Right lobe of liver (tissue), 6 donors: ENCODE measurements around the gene SNX10. TPM values are rescaled to one million over a fixed set of nuclear protein-coding genes. Genes with fewer than 3 reads are reported as not detected.

Source experiments
- ATAC-seq, 4 donors: fragments of 200-7000 bp; cut with Tn5 transposase; one replicate each; pipeline ENCODE4 v1.9.1; 2020; ENCODE audit warnings: mild to moderate bottlenecking in 4 of 4, moderate library complexity in 4 of 4
- DNase-seq, 3 donors: peaks; one replicate each; pipeline ENCODE4 v3.0.0-alpha.2; 2020
- H3K27ac ChIP-seq, 3 donors: fragments of 200-600 bp; one replicate each; pipeline ENCODE4 v1.8.0; 2022
- H3K27me3 ChIP-seq, 2 donors: fragments of 200-600 bp; one replicate each; pipeline ENCODE4 v1.8.0; 2022
- H3K36me3 ChIP-seq, 4 donors: fragments of 200-600 bp; sonication (generic) in 1 of 4; one replicate each; pipeline versions ENCODE4 v1.5.1 to v1.8.0; 2017 to 2022; ENCODE audit warnings: control low read depth in 1 of 4
- H3K4me1 ChIP-seq, 4 donors: fragments of 200-600 bp; sonication (generic) in 1 of 4; one replicate each; pipeline versions ENCODE4 v1.5.1 to v1.8.0; 2017 to 2022; ENCODE audit warnings: control low read depth in 1 of 4
- H3K4me3 ChIP-seq, 3 donors: fragments of 200-600 bp; one replicate each; pipeline ENCODE4 v1.8.0; 2022
- H3K9me3 ChIP-seq, 4 donors: fragments of 200-600 bp; sonication (generic) in 1 of 4; one replicate each; pipeline versions ENCODE4 v1.5.1 to v1.8.0; 2017 to 2022; ENCODE audit warnings: control low read depth in 1 of 4
- CTCF ChIP-seq, 4 donors: fragments of 200-600 bp in 3 of 4; fragments of 450-650 bp in 1 of 4; IDR thresholded peaks; one replicate each; pipeline versions ENCODE4 v1.5.1 to v1.8.0; 2016 to 2022; ENCODE audit warnings: antibody characterized with exemption in 4 of 4, mild to moderate bottlenecking in 2 of 4
- POLR2A ChIP-seq: fragments of 450-650 bp; IDR thresholded peaks from one replicate; pipeline ENCODE4 v1.6.1; 2017; ENCODE audit warnings: antibody characterized with exemption, mild to moderate bottlenecking
- WGBS: methylation state at CpG from one replicate; pipeline ENCODE4 v1.1.6; 2018; ENCODE audit warnings: low coverage, low lambda C conversion rate; ENCODE audit not compliant: insufficient coverage; ENCODE audit errors: missing lambda C conversion rate; 5-methylcytosine and 5-hydroxymethylcytosine counted together
- intact Hi-C, 2 donors: fragments of 100-400 bp; cut with DNase I; formaldehyde crosslinking; loops; one replicate each; pipeline versions ENCODE4 v1.11.2 to v1.14.1; 2022
- total RNA-seq, 6 experiments: library from RNA; depleted of rRNA in 2 of 6; stranded (reverse); fragments of >200 nt in 2 of 6; fragmentation: NEBNext Ultra II Directional in 3 of 6; extraction: Animal tissue kit (Norgen Biotek cat#: 25700) in 3 of 6; gene quantifications; one replicate each; pipeline versions ENCODE4 v1.1.0 to v1.2.4, GENCODE V29; 2016 to 2023
- donor health status: DM: no; HTN: yes; CAD: no.
- donor health status: DM: no; HTN: no; CAD: no.
- donor health status: DM: no; HTN: no; CAD: no.
- donor health status: DM: no; HTN: yes; CAD: no.
- donor health status: DM: no; HTN: yes; CAD: no.

Gene SNX10
- total RNA-seq, 6 experiments from 2014 or later, result 10.1 to 59.0 (median 37.7) TPM

GRCh38 chr7:26406433-26406832, 114.8 kb downstream of the SNX10 start:
- ATAC-seq (no peak), DNase-seq (no peak)
- no peak overlapping the region for H3K27ac ChIP-seq
- 93% methylated on average over 2 of the region's 2 CpGs for WGBS
- no peaks in the 10 kb centered on the region for H3K9me3 ChIP-seq
- peaks cover 0 to 10% (median 0%) of the 10 kb centered on the region in 4 donors for H3K4me1 ChIP-seq
- no peaks in the 10 kb centered on the region for H3K27me3 ChIP-seq
- no peaks in the 10 kb centered on the region for H3K36me3 ChIP-seq
- H3K4me3 ChIP-seq, result no peak overlapping the region
- TF ChIP-seq CTCF (IDR thresholded peaks at IDR 0.05) (no peak), POLR2A (no peak)
- intact Hi-C loops, result no loop called here

DNA sequence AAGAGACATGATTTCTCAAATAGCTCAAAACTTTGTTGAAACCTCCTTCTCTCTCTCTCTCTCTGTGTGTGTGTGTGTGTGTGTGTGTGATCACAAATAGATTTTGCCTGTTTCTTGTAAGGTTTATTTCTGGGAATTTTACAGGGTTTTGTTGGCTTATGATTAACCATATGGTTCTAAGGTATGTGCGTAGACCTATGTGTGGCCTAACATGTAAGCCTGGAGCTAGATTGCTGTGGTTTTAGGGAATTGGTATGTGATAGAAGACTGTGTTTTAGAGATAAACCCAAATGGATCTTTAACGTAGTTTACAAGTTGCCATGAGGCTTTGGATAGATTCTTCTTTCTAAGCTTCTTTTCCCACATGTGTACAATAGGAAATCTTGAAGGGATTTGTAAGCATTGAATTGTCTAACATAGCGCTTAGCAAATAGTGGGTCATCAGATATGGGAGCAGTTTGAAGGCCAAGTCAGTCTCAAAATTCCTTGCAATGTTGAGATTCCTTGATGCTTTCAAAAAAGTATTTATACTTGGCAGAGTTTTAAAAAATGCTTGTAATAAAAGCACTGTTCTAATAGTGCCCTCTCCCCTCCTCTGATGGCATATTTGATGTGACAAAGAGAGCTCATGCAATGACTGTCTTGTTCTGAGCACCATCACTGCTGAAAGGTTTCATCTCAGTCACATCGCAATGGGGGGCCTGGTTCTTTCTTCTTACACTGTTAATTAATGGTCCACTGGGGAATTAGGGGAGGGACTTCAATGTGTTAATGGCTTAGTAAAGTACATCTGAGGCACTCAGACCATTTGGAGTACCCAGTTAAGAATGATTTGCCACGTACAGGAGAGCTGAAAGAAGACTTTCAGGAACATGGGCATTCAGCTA, 118.2 kb downstream of the SNX10 start:
- DNase-seq (no peak), ATAC-seq (no peak)
- TF ChIP-seq POLR2A (no peak), CTCF (IDR thresholded peaks at IDR 0.05) (no peak)
- H3K27ac ChIP-seq, result no peak overlapping the region
- H3K4me1 ChIP-seq, result peaks cover 0 to 1% (median 0%) of the 10 kb centered on the region in 4 donors
- no peaks in the 10 kb centered on the region for H3K27me3 ChIP-seq
- no peaks in the 10 kb centered on the region for H3K36me3 ChIP-seq
- H3K9me3 ChIP-seq, result no peaks in the 10 kb centered on the region
- H3K4me3 ChIP-seq, result no peak overlapping the region
- intact Hi-C loops, result no loop called here
- WGBS, result 79% methylated on average over 5 of the region's 5 CpGs

GRCh38 chr7:26413007-26413691, 121.5 kb downstream of the SNX10 start:
- no peaks in the 10 kb centered on the region for H3K4me1 ChIP-seq
- no peaks in the 10 kb centered on the region for H3K36me3 ChIP-seq
- H3K9me3 ChIP-seq, result no peaks in the 10 kb centered on the region
- no peak overlapping the region for H3K27ac ChIP-seq
- ATAC-seq, result no peak
- H3K27me3 ChIP-seq, result no peaks in the 10 kb centered on the region
- no peak for TF ChIP-seq POLR2A
- no peak for TF ChIP-seq CTCF (IDR thresholded peaks at IDR 0.05)
- intact Hi-C loops, result no loop called here
- WGBS, result 48% methylated on average over 3 of the region's 3 CpGs
- no peak for DNase-seq
- no peak overlapping the region for H3K4me3 ChIP-seq

DNA sequence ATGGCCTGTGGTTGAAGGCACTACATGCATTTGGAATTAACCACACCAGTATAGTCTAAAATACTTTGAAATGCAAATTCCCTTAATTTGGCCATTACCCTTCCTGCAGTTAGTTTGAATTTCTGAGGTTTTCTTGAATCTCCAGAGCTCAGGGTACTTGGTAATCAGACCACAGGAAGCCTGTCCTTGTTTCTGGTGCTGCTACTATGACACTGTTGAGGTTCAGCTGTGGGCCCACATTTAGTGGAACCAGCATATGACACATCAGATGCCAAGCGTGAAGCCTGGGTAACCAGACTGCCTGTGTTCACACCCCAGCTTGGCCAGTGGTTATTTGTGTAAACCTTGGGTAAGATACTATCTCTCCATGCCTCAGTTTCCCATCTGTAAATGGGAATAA, 124.3 kb downstream of the SNX10 start:
- 100% methylated on average over 1 of the region's 1 CpG for WGBS
- Histone ChIP-seq H3K27me3 (no peaks in the 10 kb centered on the region), H3K36me3 (no peaks in the 10 kb centered on the region), H3K9me3 (no peaks in the 10 kb centered on the region), H3K4me1 (no peaks in the 10 kb centered on the region), H3K27ac (no peak overlapping the region), H3K4me3 (no peak overlapping the region)
- no peak for TF ChIP-seq POLR2A
- no peak for TF ChIP-seq CTCF (IDR thresholded peaks at IDR 0.05)
- DNase-seq (no peak), ATAC-seq (no peak)
- intact Hi-C loops, result no loop called here
